ENCODE data around the gene RITA1.

DNA sequence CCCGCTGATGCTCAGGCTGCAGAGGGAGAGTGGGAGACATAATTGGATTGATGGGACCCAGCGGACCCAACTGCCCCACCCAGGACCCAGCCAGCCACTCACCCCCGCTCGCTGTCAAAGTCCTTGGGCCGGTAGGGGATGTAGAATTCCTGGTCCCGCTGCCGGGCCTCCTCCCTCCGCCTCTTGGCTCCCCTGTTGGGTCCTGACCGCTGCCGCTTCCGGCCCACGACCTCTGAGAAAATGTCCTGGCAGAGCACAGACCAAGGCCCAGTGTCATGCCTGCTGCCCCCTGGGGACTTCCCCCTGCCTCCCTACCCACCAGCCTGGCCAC, 22.5 kb upstream of the RITA1 start:
- TF ChIP-seq, protein P1, sequence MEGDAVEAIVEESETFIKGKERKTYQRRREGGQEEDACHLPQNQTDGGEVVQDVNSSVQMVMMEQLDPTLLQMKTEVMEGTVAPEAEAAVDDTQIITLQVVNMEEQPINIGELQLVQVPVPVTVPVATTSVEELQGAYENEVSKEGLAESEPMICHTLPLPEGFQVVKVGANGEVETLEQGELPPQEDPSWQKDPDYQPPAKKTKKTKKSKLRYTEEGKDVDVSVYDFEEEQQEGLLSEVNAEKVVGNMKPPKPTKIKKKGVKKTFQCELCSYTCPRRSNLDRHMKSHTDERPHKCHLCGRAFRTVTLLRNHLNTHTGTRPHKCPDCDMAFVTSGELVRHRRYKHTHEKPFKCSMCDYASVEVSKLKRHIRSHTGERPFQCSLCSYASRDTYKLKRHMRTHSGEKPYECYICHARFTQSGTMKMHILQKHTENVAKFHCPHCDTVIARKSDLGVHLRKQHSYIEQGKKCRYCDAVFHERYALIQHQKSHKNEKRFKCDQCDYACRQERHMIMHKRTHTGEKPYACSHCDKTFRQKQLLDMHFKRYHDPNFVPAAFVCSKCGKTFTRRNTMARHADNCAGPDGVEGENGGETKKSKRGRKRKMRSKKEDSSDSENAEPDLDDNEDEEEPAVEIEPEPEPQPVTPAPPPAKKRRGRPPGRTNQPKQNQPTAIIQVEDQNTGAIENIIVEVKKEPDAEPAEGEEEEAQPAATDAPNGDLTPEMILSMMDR (IDR thresholded peaks at IDR 0.05): no peak
- no peak for TF ChIP-seq POLR2A (IDR thresholded peaks at IDR 0.05)

Measured in adrenal gland (tissue), 5 donors.